Hematopoietic multipotent progenitor cell treated with erythropoietin and hydrocortisone succinate and interleukin-3 and kit ligand, for 6 days (in vitro differentiated cells): Measurements from ENCODE around the gene TMEFF2.

Experiments used
- DNase-seq: peaks from one replicate; pipeline ENCODE4 v3.0.0-alpha.2; 2015

TMEFF2 gene

DNA sequence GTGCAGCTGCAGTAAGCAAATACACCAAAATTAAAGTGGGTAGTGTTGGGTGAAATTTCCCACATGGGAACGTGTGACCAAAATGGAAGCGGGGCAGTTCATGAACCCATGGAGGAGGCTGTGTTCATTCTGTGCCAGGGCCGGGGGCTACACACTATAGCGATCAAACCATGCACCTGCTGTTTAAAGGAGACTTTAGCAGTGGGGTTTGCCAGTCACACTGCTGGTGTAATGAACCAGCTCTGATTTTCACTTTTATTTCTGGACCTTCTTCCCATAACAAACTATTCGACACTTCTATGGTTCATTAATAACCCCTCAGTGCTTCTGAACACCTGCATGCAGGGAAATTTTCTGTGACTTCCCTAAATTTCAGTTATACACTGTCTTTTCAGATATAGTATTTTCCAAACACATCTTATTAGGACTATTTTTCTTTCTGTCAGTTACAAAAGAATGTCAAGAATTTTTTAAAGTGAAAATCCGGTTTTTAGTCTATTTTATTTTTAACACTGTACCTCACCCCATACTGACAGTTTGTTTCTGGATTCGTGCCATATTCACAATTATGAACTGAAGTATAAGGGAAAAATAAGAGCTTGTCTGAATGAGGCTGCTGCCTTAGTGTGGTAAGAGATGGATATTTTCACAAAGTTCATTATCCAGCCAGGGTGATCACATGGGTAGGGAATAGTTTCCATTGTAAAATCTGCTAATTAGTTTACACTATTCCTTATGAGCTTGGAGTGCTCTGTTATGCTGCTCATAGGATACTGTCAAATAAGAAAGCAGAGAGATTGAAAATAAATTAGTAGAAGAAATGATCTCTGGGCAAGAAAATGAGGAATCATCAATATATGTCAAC, 236.5 kb downstream of the TMEFF2 start:
- no peak for DNase-seq

GRCh38 chr2:191954451-191954850, 240.3 kb downstream of the TMEFF2 start:
- no peak for DNase-seq

GRCh38 chr2:191952515-191953270, 242.0 kb downstream of the TMEFF2 start:
- no peak for DNase-seq

DNA sequence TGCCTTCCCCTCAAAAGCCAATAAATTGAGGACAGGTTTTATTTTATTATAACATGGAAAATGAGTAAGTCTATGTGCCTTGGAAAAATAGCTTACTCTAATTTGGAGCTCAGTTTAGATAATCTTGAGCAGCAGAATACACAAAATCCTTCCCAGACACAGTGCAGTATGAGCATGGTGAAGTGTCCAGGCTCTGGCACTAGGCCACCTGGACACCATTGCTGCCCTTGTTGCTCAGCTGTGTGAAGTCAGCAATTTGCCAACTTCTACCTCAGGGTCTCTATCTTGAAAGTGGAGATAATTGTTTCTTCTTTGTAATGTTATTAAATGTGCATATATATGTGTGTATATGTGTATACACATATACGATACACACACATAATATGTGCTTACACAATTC, 242.9 kb downstream of the TMEFF2 start:
- DNase-seq, result no peak

DNA sequence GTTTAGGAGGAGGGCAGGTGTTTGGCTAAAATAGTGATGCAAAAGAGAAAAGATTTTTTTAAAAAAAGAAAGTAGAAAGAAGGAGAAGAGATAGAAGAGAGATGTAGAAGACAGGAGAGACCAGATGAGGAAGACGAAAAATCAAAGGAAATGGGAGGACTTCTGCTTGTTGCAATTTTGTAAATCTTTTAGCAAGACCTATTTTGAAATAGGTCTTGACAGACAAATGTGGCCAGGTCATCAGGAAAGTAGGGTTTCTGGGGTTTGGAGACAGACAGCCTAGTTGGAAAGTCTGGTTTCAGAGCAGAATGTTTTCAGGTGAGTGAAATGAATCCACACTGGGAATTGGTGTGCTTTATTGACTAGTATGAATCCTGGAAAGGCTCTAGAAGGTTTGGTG, 243.4 kb downstream of the TMEFF2 start:
- DNase-seq, result no peak

GRCh38 chr2:191950132-191950874, 244.4 kb downstream of the TMEFF2 start:
- DNase-seq, result peak; percentile 79

GRCh38 chr2:191947235-191947634, 247.5 kb downstream of the TMEFF2 start:
- no peak for DNase-seq

DNA sequence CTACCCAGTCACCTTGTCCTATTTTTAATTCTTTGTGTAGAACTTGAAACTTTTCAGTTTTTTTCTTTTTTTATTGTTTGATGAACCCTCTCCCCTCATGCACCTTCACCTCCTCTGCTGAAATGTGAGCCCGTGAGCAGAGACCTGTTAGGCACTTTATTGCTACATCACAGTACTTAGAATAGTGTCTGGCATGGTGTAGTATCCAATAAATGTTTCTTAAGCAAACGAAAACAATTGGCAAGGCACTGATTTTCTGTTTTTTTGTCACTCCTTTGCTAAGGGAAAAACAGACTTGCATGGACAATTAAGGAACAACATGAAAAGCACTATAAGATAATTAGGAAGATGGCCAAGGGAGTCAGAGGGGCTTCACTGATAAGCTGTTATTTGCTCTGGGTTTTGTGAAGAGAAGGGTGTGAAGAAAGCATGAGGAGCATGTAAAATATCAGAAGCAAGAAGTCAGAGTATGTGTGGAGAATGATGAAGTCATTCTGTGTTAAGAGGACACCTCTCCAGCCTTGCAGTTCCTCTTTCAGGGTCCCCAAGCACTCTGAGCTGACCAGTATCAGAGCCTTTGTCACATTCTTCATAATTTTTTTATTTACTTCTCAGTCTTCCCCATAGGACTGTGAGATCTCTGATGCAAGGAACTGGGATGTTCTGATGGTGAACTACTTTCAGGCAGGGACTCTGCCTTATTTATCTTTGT, 248.1 kb downstream of the TMEFF2 start:
- DNase-seq, result peak; percentile 40

- DNase-seq, result no peak
Measured at GRCh38 chr2:191945623-191946022, 249.1 kb downstream of the TMEFF2 start.

DNA sequence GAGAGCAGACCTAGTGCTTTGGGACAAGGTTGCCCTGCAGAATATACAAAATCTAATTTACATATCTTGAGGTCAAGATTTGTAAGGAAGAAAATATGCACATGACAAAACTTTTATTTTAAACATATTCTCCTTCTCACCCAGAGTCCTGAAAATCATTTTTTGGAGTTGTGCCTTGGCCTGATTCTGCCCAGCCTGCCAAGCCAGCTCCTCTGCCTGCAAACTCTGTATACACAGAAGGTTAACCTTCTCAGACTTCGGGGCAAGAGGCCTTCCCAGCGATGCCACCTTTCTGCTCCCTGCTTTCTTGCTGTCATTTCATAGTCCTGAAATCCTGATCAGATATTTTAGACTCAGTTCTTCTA, 252.0 kb downstream of the TMEFF2 start:
- no peak for DNase-seq

DNA sequence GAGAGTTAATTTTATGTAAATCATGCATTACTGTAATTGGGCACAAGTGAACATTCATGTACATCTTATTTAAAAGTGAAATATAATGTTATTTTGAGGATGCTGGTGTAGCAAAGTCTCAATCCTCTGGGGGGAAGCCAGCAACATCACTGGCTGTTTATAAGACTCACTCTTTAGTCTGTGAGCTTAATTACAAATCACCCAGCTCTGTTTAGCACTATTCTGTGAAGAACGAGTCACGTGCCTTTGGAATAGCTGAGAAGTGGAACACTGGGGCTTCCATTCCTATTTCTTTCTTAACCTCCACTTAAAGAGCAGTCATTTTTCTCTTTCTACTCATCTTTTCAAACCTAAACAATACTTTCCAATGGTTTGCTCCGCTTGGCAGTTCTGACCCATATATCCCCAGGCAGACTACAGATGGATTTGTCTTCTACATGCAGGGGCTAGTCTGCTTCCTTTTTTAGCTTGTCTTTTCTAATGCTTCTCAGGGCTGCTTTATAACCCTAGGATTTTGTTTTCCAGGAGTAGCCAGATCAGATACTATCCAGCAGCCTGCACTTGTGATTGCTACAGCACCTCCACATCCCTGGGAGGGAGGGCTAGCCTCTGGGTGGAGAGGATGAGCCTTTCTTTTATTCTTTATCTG, 252.5 kb downstream of the TMEFF2 start:
- DNase-seq, result no peak

GRCh38 chr2:191941376-191941929, 253.3 kb downstream of the TMEFF2 start:
- DNase-seq, result no peak

GRCh38 chr2:191938779-191939178, 256.0 kb downstream of the TMEFF2 start:
- DNase-seq, result no peak

DNA sequence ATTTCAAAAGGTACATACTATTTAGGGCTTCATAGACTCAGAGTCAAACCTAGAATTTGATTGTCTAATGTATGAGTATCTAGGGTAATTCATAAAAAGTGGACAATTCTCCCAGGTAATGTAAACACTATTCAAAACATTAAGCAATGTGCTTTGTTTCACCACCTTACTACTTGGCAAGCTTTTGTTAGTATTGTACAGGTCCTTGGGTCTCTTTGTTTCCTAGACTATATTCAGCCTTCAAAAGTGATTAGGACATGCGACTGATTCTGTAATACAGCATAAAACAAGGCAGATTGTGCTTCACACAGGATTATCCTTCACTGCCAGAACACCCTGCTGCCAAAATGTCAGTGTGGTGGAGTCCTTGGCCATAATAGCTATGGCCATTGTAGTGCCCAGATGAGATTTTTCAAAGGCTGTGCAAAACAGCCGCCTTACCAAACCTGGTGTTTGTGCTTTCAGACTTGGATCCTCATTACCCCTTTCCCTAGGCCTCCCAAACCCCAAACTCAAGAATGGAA, 257.8 kb downstream of the TMEFF2 start:
- DNase-seq, result no peak

DNA sequence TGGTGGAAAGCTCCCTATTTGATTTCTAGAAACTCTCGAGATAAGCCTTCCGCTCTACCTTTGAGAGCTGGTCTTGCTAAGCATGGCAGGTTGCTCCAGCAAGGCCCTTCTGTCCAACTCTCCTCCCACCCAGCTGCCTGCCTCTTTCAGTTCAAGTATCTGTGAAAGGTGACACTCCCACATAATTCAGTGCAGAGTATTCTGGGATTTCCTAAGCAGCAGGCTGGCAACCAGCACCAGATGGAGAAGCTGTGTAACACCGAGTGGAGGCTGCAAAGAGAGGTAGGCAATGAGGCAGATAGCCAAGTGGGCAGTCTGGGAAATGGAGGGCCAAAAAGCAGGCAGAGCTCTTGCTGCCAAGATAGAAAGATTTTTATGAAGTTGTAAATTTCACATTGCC, 259.5 kb downstream of the TMEFF2 start:
- DNase-seq, result no peak

DNA sequence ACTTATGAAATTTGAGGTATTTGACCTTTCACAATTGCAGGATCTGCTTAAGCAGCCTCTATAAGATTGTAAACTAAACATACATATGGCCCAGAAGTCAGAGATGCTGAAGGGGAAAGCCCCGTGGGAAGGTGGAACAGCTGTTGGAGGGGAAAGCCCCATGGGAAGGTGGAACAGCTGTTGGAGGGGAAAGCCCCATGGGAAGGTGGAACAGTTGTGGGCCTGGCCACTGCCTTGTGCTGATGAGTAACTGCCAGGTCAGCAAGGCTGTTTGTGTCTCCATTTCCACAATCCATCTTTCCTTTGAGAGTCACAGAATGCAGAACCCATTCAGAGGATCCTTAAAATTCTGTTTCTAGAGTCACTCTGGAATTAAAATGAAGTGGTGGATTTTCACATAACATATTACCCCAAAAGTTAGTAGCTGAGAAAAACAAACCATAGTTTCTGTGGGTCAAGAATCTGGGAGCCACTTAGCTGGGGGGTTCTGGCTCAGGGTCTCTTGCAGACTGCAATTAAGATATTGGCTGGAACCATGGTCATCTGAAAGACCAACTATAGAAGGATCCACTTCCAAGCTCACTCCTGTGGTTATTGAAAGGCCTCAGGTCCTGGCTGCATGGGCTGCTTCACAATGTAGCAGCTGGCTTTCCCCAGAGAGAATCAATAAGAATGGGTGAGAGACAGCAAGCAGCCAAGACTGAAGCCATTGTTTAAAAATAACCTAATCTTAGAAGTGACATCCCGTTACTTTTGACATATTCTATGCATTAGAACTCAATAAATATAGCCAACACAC, 261.2 kb downstream of the TMEFF2 start:
- DNase-seq, result no peak

- no peak for DNase-seq
Measured at GRCh38 chr2:191932286-191932685, 262.4 kb downstream of the TMEFF2 start.

DNA sequence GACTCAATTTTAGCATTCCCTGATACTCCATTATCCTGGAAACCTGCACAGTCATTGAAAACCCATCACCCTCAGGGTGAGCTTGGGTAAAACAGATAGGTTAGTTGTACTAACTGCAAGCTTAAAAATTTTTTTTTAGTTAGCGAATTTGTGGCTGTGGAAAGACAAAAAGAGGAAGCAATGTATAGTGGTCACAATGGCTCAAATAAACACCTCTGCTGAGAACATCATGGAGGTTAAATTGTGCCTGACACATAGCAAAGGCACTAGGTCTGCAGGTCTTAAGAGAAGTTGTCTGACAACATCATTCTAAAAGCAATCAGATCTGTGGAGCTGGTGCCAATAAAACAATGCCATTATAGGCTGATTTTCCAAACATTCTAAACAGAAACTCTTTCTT, 263.4 kb downstream of the TMEFF2 start:
- peak; percentile 32 for DNase-seq

DNA sequence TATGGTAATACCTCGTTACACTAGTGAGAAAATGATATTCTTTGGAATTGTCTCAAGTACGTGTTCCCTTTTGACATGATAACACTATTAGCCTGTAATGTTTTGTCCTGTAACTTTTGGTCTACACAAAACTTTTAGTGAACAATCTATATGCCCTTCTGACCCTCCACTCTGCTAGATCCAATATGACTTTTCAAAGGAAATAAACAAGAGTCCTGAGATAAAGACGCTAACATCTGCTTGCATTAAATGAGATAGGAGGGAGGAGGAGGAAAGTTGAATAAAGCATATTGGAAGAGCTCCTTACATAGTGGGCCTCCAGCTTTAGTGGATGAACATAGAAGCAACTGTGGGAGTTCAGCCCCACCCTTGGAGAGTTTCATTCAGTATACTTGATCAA, 264.5 kb downstream of the TMEFF2 start:
- no peak for DNase-seq

- no peak for DNase-seq
Measured at GRCh38 chr2:191929288-191929687, 265.4 kb downstream of the TMEFF2 start.

- no peak for DNase-seq
Measured at GRCh38 chr2:191927991-191928390, 266.7 kb downstream of the TMEFF2 start.
